Endothelial cell of umbilical vein (primary cell): ENCODE measurements around the gene GNAO1.

Source experiments
- CTCF ChIP-seq, 2 donors: IDR thresholded peaks; 1 replicate in 1 of 2; 2 replicates in 1 of 2; pipeline ENCODE4 v1.5.1; 2011; ENCODE audit warnings: low read length in 2 of 2, mild to moderate bottlenecking in 2 of 2, moderate library complexity in 2 of 2, control low read depth in 1 of 2, inconsistent platforms in 1 of 2, low read depth in 1 of 2; ENCODE audit not compliant: insufficient read depth in 1 of 2; ENCODE audit errors: extremely low read depth in 1 of 2
- EZH2 ChIP-seq: IDR thresholded peaks from 2 replicates; pipeline ENCODE4 v1.6.1; 2012; ENCODE audit warnings: borderline replicate concordance, low read depth, mild to moderate bottlenecking, moderate library complexity, low read length, inconsistent platforms; ENCODE audit not compliant: severe bottlenecking
- GATA2 ChIP-seq: IDR thresholded peaks from 2 replicates; pipeline ENCODE4 v1.7.0; 2011; ENCODE audit warnings: low read depth, mild to moderate bottlenecking, moderate library complexity, mixed read lengths, low read length; ENCODE audit not compliant: insufficient read length, insufficient read depth
- MAX ChIP-seq: IDR thresholded peaks from 2 replicates; pipeline ENCODE4 v1.6.1; 2011; ENCODE audit not compliant: insufficient read depth, insufficient read length
- MYC ChIP-seq: IDR thresholded peaks from one replicate; pipeline ENCODE4 v1.6.1; 2011; ENCODE audit warnings: mild to moderate bottlenecking, low read depth, low read length
- POLR2AphosphoS5 ChIP-seq: IDR thresholded peaks from 2 replicates; pipeline ENCODE4 v1.6.1; 2012; ENCODE audit warnings: low read depth, mild to moderate bottlenecking, control low read depth, low read length, moderate library complexity; ENCODE audit not compliant: insufficient read depth

GRCh38 chr16:56211435-56211981 is 20.2 kb downstream of the GNAO1 start:
- no peak for TF ChIP-seq CTCF (IDR thresholded peaks at IDR 0.05; ENCODE audit: extremely low read depth in 1 of 2, insufficient read depth in 1 of 2, low read depth in 1 of 2, low read length in 2 of 2)
- no peak for TF ChIP-seq MYC
- no peak for TF ChIP-seq GATA2
- no peak for TF ChIP-seq MAX
- TF ChIP-seq POLR2AphosphoS5, result no peak
- TF ChIP-seq EZH2, result no peak
